Measurements from ENCODE around the gene LRRN3.

LRRN3 gene

DNA sequence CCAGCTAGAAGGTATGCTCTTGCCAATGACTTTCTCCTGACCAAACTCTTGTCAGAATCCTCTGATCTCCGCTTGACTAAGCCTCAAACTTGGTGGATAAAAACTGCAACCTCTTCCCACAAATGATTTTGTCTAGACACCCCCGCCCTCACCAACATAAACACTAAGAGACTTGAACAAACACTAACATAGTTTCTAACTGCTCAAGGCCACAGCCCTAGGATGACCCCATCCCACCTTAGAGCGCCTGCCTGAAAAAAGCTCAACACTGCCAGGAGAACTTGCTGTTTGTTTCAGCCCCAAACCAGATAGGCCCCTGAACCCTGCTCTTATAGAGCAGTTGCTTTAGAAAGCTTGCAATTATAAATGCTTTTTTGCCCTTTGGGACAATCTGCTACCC lies 71.8 kb downstream of the LRRN3 start:
- no peak for DNase-seq

DNA sequence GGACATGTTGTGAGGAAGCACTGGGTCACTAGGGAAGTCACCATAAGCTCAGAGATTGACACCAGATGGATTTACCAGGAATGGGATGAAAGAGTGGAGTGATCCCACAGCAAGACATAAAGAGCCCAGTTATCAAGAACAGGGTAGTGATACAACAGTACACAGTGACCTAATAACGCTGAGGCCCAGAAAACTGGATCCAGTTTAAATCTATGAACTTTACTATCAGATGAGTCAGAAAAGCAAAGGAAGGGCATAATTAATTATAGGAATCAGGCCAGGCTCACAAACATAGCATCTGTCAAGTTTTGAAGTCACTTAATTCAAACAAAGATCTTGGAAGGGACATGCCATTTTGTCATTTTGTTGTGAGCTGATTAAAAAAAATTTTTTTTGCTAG lies 73.5 kb downstream of the LRRN3 start:
- no peak for DNase-seq

DNA sequence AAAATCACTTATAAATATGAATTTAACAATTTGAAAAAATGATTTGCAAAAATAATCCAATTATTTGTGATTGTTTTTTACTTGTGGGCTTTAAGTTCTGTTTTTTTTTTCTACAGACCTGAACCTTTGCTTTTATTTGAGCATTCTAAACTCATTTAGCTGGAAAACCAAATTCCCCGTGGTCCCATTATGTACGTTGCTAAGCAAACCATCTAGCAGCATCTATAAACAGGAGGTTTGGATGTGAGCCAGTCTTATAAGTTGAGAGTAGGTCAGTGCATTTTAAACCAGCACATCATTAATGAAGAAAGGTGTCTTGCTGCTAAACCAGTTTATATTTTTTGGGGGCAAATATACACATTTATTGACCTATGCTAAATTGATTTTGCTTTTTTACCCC lies 77.3 kb downstream of the LRRN3 start:
- no peak for DNase-seq

DNA sequence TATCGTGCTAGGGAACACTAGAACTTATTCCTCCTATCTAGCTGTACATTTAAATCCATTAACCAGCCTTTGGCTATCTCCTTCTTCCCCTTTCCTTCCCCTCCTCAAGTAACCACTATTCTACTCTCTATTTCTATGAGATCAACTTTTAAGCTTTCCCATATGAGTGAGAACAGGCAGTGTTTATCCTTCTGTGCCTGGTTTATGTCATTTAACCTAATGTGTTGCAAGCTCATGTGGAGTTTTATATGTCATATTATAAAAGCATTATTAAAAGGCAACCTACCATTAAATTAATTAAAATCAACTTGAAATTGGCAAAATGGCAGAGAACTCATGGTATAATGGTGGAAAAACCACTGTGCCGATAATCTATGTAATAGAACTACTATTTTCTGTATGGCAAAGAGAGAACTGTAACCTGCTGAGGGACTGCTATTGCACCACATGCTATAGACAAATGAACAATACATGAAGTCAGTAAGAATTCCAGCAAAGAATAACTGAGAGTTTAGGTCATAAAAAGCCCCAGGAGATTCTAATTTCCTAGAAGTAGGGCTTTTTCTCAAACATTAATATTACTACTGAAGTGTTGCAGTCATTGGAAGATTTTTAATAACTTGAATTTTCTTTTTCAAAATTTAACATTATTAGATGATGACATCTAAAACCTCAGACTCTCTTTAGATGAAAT lies 81.8 kb downstream of the LRRN3 start:
- no peak for DNase-seq

DNA sequence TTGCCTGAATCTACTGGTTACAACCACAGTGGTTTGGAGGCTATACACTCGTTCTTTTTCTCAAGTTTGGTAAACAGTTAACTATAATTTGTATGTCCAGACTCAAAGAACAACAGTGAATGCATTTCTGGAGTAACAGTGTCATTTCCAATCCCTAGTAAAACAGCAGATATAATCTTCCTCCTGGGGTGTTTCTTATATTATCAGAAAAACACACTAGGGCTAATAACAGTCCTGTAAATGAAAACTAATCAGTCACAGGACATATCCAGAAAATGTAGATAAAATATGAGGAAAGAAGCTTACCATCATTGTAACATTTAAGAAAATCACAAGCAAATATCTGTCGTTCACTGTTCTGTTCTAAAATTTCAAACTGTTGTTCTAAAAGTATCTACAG lies 82.6 kb downstream of the LRRN3 start:
- DNase-seq: no peak

DNA sequence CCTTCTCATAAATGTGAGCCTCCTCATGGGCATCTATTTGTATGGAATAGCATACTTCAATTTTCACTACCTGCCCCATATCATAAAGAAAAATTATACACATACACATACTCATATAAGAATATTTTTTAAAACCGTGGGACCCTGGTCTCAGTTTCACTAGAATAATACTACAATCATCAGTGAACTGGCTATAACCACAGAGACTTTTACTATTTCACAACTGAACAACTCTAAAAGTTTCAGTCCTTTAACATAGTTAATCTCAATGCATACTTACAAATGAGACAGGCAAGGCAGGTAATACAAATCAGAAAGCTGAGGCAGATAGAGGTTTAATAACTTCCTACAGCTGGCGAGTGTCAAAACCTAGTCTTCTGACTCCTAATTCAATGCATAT lies 83.1 kb downstream of the LRRN3 start:
- DNase-seq: no peak

DNA sequence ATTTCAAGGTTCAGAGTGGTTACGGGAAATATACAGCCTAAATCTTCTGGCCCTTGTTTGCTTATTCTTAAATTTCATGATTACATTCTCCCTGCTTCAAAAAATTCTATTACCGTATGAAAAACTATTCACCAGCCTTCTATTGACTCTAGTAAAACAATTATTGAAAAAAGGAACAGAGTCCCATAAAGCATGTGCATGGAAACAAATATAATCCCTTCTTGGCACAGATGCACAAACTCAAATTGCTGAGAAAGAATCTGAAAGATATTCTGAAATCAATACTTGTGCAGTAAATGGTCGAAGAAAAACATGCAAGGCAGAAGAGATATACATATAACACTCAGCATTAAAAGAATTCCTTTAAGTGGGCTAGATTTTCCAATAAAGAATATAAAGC lies 83.6 kb downstream of the LRRN3 start:
- no peak for DNase-seq
